IPS-11a (cell line): Measurements from ENCODE around the gene LMO1.

ENCODE experiments used
- H3K4me3 ChIP-seq: one replicate; pipeline ENCODE4 v1.5.1; 2013; ENCODE audit warnings: low read depth, low read length, control low read depth

Gene LMO1

DNA sequence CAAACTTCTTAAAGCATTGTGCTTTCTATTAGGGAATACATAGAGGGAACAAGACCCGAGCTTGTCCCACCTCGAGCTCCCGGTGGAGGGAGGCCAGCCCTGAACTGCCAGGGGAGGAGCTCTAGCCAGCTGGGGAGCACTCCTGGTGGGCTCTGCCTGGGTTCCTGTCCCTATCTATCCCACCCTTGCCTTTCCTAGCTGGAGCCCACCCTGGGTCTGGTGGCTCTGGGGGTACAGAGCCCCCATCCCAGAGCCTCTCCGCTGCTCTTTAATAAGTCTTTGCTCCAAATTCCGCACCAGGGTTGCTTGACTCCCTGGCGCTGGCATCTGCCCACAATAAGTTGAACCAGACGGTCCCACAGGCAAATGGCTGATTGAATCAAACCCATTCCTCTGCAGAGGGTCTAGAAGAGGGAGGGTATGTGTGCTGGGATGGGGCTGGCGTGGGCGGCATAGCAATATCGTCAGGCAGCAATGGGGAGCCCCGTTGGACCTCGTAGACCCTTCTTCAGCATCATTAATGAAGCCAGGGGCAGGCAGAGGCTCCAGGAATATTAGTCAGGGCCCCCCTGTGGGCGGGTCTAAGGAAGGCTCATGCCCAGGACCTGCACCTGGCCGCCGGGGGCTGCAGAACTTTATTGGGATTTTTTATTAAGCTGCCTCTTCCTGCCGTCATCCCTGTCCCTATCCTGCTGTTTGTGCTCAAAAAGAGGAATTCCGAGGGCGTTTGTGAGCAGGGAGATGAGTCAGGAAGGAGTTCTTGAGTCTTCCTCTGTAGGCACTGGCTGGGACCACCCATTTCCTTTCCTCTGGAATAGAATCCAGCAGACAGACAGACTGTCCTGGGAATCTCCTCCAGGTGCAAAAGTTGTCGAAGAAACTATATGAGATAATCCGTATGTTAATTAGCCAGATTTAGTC, 56.3 kb downstream of the LMO1 start:
- no peak overlapping the region for H3K4me3 ChIP-seq

GRCh38 chr11:8206251-8207079, 57.2 kb downstream of the LMO1 start:
- no peak overlapping the region for H3K4me3 ChIP-seq

- H3K4me3 ChIP-seq = no peak overlapping the region
Observed at GRCh38 chr11:8205566-8205965, 58.1 kb downstream of the LMO1 start.

- no peak overlapping the region for H3K4me3 ChIP-seq
Observed at GRCh38 chr11:8204596-8204995, 59.1 kb downstream of the LMO1 start.

GRCh38 chr11:8204025-8204424, 59.7 kb downstream of the LMO1 start:
- no peak overlapping the region for H3K4me3 ChIP-seq

DNA sequence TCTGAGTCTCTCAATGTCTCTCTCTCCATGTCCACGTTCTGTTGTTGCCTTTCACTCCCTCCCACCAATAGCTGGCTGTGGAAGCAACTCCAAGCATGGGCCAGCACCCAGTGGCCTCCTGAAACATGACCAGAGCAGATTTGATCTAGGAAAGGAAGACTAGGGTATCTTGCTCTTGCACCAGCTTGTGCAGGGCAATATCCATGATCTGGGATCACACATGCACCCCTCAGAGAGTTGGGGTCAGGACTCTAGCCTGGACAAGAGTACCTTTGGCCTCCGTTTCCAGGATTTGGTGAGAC, 60.3 kb downstream of the LMO1 start:
- H3K4me3 ChIP-seq = no peak overlapping the region

GRCh38 chr11:8202516-8203413, 60.9 kb downstream of the LMO1 start:
- H3K4me3 ChIP-seq = no peak overlapping the region

DNA sequence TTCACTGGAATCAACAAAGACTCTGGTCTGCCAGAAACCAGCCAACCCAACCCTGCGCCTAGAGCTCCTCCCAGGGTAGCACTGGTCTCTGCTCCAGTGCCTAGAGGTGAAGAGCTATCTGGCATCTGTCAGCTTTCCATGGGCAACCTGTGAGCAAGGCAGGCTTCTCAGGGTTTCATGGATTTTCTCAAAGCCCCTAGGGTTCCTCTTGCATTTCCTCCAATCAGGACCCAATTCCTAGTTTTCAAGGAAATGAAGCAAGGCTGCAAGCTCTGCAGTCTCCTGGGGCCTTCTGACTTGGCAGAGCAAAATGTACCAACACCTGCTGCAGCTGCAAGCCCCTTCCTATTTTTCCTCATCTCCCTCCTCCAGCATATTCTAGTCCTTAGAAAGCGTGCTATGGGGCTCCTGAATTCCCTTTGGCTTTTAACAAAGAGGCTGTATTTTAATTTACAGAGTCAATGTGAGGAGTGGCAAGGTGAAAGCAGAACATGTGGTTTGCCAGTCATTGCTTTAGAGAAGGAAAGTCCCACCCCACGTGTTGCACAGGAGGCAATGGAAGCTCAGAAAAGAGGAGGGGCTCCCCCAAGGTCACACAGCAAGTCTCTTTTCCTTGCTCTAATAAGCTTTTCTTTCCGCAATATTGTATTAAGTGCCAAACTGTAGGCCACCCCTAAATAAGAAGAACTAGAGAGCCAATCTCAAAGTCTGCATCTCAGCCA, 61.9 kb downstream of the LMO1 start:
- H3K4me3 ChIP-seq = no peak overlapping the region

DNA sequence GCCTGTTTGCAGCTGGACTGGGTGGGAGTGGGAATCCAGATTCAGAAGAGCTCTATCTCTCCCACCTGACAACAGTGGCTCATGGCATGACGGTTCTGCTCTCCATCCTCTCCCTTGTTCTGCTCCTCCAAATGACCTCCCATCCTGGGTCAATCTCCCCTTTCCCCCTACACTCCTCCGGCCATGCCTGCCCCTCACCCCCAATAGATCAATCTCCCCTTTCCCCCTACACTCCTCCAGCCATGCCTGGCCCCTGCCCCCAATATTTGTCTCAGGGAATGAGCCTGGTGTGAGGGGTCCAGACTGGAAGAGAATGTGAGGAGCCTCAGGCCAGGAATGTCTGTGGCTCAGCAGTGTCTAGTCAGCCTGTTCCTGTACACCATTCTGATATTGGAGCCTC, 64.0 kb downstream of the LMO1 start:
- H3K4me3 ChIP-seq = no peak overlapping the region

GRCh38 chr11:8196749-8197148, 66.9 kb downstream of the LMO1 start:
- H3K4me3 ChIP-seq = no peak overlapping the region

DNA sequence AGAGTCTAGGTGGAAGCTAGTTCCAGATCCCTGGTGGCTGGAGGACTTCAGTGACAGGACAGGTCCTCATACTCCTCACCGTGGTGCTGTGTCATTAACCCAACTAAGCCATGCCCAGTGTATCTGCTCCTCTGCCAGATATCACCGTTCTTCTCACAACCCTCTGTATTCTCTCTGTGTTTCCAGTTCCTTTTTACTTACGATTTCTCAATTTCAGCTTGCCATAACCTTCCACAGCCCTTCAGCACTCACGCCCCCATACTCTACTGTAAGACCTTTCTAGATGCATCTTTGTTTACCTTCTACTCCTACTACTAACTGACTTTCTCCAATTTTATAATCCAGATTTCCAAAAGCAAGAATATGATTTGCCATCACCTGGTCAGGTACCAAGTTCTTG, 68.7 kb downstream of the LMO1 start:
- H3K4me3 ChIP-seq = no peak overlapping the region

DNA sequence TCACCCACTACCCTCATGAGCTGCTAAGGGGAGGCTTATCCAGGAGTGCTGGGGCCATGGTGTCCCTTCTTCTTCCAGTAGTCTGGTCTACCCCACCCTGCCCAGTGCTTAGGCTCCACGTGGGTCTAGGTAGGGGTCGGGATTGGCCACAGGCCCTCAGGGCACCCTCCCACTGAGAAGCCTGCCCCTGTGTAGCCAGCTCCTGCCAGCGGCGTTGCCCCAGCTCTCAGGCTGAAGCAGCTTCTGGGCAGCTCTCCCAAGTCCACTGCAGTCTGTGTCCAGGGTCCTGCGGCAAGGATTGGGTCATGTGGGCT, 70.8 kb downstream of the LMO1 start:
- no peak overlapping the region for H3K4me3 ChIP-seq

GRCh38 chr11:8192016-8192895, 71.4 kb downstream of the LMO1 start:
- H3K4me3 ChIP-seq = no peak overlapping the region

DNA sequence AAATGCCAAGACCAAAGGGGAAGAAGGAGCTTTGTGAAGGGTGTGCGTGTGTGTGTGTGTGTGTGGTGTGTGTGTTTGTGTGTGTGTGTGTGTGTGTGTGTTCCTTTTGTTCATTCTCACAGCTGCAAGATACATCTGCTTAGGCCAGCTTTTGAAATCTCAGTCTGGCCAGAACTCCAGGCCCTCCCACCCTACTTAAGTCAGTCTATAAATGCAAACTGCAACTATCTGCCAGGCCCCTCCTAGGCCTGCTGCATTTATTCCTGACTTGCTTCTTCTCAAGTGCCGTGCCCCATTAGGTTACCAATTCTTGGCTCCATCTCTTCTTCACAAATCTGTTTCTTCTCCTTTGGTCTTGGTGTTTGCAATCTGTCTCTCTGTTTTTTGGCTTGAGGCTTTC, 73.2 kb downstream of the LMO1 start:
- no peak overlapping the region for H3K4me3 ChIP-seq

DNA sequence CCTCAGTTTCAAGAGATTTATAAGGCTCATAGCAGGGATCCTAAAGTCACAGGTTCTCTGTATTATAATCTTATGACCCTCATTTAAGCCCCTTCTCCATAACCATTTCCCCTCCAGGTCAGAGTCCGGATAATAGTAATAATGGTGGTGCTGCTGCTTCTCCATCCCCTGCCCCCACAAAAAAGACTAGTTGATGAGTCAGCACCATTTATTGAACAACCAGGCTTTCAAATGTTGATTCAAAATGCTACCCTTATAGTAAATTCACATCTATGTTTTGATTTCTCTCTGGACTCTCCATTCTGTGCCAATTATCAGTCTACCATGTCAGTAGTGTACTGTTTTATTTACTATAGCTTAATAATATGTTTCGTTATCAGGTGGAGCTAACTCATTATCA, 77.2 kb downstream of the LMO1 start:
- no peak overlapping the region for H3K4me3 ChIP-seq

- no peak overlapping the region for H3K4me3 ChIP-seq
Observed at GRCh38 chr11:8183111-8183510, 80.6 kb downstream of the LMO1 start.

DNA sequence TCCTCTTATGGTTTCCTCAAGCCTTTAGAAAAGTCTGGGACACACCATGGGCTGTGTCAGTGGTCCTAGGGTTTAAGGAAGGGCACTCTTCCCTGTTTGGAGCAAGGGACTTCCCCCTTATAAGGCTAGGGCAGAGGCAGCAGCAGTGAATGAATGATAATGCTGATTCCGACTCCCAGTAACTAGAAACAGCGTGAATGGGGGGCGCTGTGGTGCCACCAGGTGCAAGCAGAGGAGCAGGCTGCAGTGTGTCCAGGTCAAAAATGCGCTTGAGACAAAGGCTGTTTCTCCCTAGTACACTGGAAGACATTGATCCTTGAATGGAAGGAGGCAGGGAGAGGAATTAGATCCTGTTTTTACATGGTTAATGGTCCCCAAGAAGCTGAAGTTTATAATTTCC, 83.2 kb downstream of the LMO1 start:
- no peak overlapping the region for H3K4me3 ChIP-seq

GRCh38 chr11:8178297-8178696, 85.4 kb downstream of the LMO1 start:
- H3K4me3 ChIP-seq = no peak overlapping the region

GRCh38 chr11:8177136-8177535, 86.5 kb downstream of the LMO1 start:
- no peak overlapping the region for H3K4me3 ChIP-seq
